ENCODE results near the gene UBXN2A. TPM values are rescaled to one million over a fixed set of nuclear protein-coding genes. Genes with fewer than 3 reads are reported as not detected.

Gene UBXN2A
- total and polyA plus RNA-seq, 2 of the 8 experiments (the other 6 are each of a cell fraction or from before 2014, with no cell fraction given), result 3.6 to 20.4 TPM

DNA sequence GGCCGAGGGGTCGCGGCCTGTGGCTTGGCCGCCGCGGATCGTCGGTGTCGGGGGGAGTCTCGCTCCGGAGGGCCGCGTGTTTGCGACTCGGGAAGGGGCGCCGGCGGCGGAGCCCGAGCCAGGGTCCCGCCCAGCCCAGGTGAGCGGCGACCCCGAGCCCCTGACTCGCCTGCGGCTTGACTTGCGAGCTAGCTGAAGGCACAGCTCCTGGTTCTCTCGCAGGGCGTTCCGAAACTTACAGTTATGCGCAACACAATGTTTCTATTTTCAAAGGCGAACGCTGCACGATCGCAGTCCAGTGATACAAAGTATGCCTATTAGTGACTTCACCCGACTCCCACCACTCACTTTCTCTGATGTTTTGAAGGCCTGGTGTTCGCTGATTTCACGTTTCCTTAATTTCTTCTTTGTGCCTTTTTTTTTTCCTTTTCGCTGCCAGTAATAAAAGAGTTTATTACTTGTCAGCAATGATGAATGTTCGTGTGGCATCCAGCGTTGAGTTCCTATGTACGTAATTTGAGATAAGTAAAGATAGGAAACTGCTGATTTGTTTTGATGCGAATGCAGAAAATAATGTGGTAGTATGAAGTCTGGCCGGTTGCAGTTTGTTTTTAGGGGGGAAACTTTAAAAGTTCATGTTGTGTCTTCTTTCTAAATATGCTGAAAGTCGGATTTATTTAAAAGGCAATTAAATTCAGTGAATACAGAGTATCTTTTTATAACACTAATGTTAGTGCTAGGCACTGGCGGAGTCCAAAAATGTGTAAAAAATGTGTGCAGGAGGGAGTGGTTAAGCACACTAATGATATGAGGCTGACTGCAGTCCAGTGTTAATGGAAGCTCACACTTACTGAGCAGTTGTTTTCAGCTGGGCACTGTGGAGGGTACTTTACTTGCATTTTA, 706 bp downstream of the UBXN2A start:
- 6% methylated on average over 25 of the region's 46 CpGs; no CpG with 5 or more reads in 1 of the 2 experiments for WGBS, 2 experiments (ENCODE audit: extremely low coverage in 1 of 2, insufficient coverage in 1 of 2, insufficient read length in 1 of 2, insufficient replicate concordance in 2 of 2, low coverage in 1 of 2, low lambda C conversion rate in 2 of 2, missing lambda C conversion rate in 1 of 2)
- Histone ChIP-seq H4K8ac (ENCODE audit: extremely low read depth, insufficient read depth, low read length) (peak overlapping the region; percentile 97; the same call in 1 of the 2 replicates), H2BK120ac (replicated peaks; ENCODE audit: low read depth, low read length) (no peak overlapping the region), H3K56ac (replicated peaks; ENCODE audit: insufficient read length, low read depth, low read length) (no peak overlapping the region), H2BK5ac (ENCODE audit: low read depth, low read length) (peak overlapping the region; percentile 66; the same call in 1 of the 2 replicates), H3K23me2 (ENCODE audit: low read depth, low read length) (peaks cover 2% of the 10 kb centered on the region), H3K4ac (replicated peaks; ENCODE audit: insufficient read length, low read depth, low read length) (peak overlapping the region; percentile 57), H3K4me3 (ENCODE audit: extremely low read depth in 1 of 4, insufficient read depth in 2 of 4, low read depth in 3 of 4, low read length in 4 of 4) (peak overlapping the region; percentile 57 to 83 (median 81)), H3K27ac (ENCODE audit: low read depth, low read length) (peak overlapping the region; percentile 83; the same call in 1 of the 2 replicates), H4K5ac (ENCODE audit: insufficient read length, low read depth, low read length) (peak overlapping the region; percentile 25), H3K14ac (ENCODE audit: insufficient read length) (no peak overlapping the region), H3K79me2 (ENCODE audit: control insufficient read depth in 1 of 2, insufficient read depth in 2 of 2, low read length in 2 of 2) (peaks cover 0 to 50% of the 10 kb centered on the region in 2 experiments; a peak in 2 of 4 replicates), H3K36me3 (ENCODE audit: control insufficient read depth in 2 of 4, insufficient read depth in 4 of 4, low read length in 3 of 4) (no peaks in the 10 kb centered on the region), H2AK5ac (ENCODE audit: low read depth, low read length) (no peak overlapping the region), H3K18ac (ENCODE audit: extremely low read depth, low read length) (peak overlapping the region; percentile 32), H3K27me3 (replicated peaks in 1 of 4; ENCODE audit: control insufficient read depth in 3 of 4, extremely low read depth in 1 of 4, insufficient read depth in 3 of 4, low read length in 3 of 4) (no peaks in the 10 kb centered on the region), H3K4me2 (ENCODE audit: insufficient read depth in 1 of 2, low read depth in 2 of 2, low read length in 2 of 2) (peak overlapping the region; percentile 91 to 92), H3K9ac (replicated peaks in 1 of 4; ENCODE audit: extremely low read depth in 1 of 4, low read depth in 3 of 4, low read length in 3 of 4) (peak overlapping the region; percentile 85 to 98 (median 87)), H3K23ac (ENCODE audit: insufficient read length) (no peak overlapping the region), H2BK20ac (ENCODE audit: low read length) (no peak overlapping the region), H3K4me1 (replicated peaks in 1 of 4; ENCODE audit: control insufficient read depth in 3 of 4, insufficient read depth in 4 of 4, low read length in 3 of 4) (peaks cover 2 to 6% (median 4%) of the 10 kb centered on the region in 4 experiments; a peak in 5 of 7 replicates), H4K20me1 (replicated peaks in 1 of 2; ENCODE audit: control insufficient read depth in 1 of 2, insufficient read depth in 2 of 2, low read length in 2 of 2) (peaks cover 0 to 3% of the 10 kb centered on the region in 2 experiments), H3K9me3 (ENCODE audit: insufficient read depth in 2 of 2, low read depth in 1 of 2, low read length in 1 of 2) (no peaks in the 10 kb centered on the region), H2BK15ac (ENCODE audit: low read length) (no peak overlapping the region), H4K91ac (replicated peaks; ENCODE audit: insufficient read length, low read length) (peak overlapping the region; percentile 91), H2BK12ac (ENCODE audit: low read depth, low read length) (no peak overlapping the region), H2AFZ (ENCODE audit: low read length) (peak overlapping the region; percentile 68; the same call in 1 of the 2 replicates), H3K79me1 (ENCODE audit: low read depth, low read length) (no peaks in the 10 kb centered on the region; the same call in 1 of the 2 replicates)
- DNase-seq (ENCODE audit: low read depth in 1 of 2, low spot score in 2 of 2) (no peak), FAIRE-seq (no peak)
- no peak for TF ChIP-seq JUN (IDR thresholded peaks at IDR 0.05; ENCODE audit: low read depth, low read length)
- TF ChIP-seq HDAC2 (IDR thresholded peaks at IDR 0.05; ENCODE audit: borderline replicate concordance in 1 of 2, low read depth in 2 of 2, low read length in 2 of 2), result no peak
- TF ChIP-seq RBBP5 (IDR thresholded peaks at IDR 0.05; ENCODE audit: borderline replicate concordance, low read depth, low read length), result peak; percentile 20; the same call in 1 of the 2 replicates
- TF ChIP-seq, protein P1, sequence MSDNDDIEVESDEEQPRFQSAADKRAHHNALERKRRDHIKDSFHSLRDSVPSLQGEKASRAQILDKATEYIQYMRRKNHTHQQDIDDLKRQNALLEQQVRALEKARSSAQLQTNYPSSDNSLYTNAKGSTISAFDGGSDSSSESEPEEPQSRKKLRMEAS (IDR thresholded peaks at IDR 0.05), result peak; percentile 48
- peak; percentile 20 for TF ChIP-seq KDM4A (IDR thresholded peaks at IDR 0.05; ENCODE audit: low read depth, low read length, severe bottlenecking)
- peak in 1 of 2 experiments; percentile 8; a peak in 1 of 4 replicates for TF ChIP-seq SIN3A (conservative IDR thresholded peaks at IDR 0.05 in 1 of 2, IDR thresholded peaks at IDR 0.05 in 1 of 2; ENCODE audit: low read depth in 1 of 2, low read length in 2 of 2)
- ChIA-PET CTCF (ENCODE audit: partially characterized antibody) (interaction anchor here (0.5 to 7.5 kb wide), 5 partner anchors 11 to 115 kb away, joined by 3 to 58 read pairs (median 3); partner anchors contain the start of gene ATAD2B), POLR2A (ENCODE audit: partially characterized antibody) (interaction anchor here (0.8 to 12.6 kb wide), 8 partner anchors 8 to 143 kb away, joined by 3 to 130 read pairs (median 6); partner anchors contain the start of genes ATAD2B, MFSD2B and TP53I3)

Measured in H1 (cell line).